Islet precursor cell (in vitro differentiated cells): ENCODE results near the gene DND1.
A peak's percentile ranks its signal among the peaks of the same experiment; 100 is the strongest.
"Not testable (repeated sequence)": the region's sequence is repeated elsewhere in the genome, so short reads cannot be mapped to it uniquely, and the experiment has no call there.

Experiments
- DNase-seq: peaks from one replicate; pipeline ENCODE4 v3.0.0-alpha.2; 2018

DND1 gene

DNA sequence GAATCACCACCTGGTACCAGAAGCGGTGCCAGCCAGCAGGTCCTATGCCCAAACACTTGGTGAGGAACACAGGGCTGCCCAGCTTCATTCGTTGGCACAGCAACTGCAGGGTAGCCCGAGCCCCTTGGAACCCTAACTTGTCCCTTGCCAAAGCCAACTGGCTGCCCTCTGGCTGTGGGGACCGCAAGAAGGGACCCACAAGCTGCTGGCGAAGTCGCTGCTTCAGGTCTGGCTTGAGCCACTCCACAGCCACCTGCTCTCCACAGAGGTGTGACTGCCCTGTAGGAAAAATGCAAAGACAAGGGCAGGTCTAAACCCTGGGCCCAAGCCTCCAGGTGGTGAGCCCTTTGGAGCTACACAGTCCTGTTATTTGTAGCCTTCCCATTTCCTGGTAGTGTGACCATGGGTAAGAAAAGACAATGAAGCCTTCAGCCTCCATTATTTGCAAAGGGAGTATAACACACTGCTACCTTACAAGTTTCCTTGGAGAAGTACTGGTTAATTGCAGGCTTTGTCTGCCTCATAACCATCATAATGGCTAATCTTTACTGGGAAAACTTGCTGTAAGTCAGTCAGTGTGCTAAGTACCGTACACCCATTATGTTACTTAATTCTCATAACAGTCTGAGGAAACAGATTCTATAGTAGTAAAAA lies 1.8 kb downstream of the DND1 start:
- no peak for DNase-seq

DNA sequence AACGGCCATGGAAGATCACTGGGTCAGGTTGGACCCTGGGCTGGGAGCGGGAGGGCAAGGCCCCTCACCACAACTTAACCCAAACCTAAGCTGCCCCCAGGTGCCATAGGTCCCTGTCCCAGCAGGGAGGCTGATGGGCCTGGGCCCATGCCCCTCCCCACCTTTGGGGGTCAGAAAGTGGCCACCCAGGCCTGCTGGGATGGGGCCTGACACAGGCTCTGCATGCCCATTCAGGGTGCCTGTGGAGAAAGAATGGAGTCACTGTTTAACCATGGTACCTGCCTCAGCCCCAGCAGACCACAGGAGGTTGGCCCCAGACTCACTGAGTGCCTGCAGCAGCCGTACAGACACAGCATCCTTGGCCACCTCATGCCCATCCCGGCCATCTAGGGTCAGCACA lies 2.3 kb downstream of the DND1 start:
- not testable (repeated sequence) for DNase-seq

DNA sequence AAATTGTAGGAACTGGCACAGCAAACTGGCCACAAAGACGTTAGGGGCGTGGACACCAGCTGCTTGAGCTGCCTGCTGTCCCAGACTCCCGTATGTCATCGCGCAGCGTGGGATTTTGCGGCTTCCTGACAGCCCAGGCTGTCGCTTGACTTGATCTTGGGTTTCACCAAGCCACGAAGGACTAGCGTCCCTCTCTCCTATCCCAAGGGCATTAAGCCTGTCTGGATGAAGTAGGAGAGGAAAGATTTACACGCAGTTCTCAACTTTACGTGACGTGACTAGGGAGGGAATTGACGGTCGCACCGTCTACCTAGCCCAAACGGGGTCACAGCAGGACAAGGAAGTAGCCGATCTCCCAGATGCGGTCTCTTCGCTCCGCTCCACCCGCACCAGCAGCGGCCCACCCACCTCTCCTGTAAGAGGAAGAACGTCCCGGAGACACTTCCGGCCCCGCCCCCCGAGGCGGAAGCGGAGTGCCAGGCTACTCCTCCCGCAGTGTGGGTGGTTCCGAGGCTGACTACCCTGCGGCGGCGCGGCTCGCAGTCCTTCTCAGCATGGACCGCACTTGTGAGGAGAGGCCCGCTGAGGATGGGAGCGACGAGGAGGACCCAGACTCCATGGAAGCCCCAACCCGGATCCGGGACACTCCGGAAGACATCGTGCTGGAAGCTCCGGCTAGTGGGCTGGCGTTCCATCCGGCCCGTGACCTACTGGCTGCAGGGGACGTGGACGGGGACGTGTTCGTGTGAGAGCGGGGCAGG lies 8.8 kb downstream of the DND1 start, which contains the start of gene WDR55:
TSS of gene WDR55 (plus strand) at position 546 of the 761 bp plus-strand sequence. CDS start at position 555, 9 bp downstream.
- DNase-seq = peak; percentile 99

DNA sequence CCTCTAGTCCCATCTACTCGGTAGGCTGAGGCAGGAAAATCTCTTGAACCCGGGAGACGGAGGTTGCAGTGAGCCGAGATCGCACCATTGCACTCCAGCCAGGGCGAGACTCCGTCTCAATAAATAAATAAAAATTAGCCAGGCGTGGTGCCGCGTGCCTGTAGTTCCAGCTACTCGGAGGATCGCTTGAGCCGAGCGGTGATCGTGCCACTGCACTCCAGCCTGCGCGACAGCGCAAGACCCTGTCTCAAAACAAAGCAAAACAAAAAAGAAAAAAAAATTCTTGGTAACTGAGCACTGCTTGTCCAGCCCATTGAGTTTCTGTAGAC lies 9.4 kb downstream of the DND1 start:
- DNase-seq = no peak

DNA sequence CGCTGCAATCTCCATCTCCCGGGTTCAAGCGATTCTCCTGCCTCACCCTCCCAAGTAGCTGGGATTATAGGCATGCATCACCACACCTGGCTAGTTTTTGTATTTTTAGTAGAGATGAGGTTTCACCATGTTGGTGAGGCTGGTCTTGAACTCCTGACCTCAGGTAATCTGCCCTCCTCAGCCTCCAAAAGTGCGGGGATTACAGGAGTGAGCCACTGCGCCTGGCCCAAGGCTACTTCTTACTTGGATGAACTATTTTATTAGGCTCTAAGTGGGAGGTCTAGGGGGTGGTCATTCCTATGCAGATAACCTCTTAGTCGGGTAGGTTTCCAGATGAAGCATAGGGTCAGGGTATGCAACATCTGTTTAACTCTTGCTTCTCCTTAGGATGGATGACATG lies 13.0 kb downstream of the DND1 start:
- not testable (repeated sequence) for DNase-seq

DNA sequence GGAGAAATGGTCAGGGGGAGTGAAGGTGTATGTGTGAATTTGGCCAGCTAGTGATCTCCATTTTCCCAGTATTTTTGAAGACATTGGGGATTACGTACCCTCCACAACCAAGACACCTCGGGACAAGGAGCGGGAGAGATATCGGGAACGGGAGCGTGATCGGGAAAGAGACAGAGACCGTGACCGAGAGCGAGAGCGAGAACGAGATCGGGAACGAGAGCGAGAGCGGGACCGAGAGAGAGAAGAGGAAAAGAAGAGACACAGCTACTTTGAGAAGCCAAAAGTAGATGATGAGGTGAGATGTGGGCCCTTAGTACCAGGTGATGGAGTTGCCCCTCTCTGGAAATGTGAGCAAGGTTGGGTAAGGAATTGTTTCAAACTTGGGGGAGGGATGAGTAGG lies 14.5 kb downstream of the DND1 start:
- no peak for DNase-seq

DNA sequence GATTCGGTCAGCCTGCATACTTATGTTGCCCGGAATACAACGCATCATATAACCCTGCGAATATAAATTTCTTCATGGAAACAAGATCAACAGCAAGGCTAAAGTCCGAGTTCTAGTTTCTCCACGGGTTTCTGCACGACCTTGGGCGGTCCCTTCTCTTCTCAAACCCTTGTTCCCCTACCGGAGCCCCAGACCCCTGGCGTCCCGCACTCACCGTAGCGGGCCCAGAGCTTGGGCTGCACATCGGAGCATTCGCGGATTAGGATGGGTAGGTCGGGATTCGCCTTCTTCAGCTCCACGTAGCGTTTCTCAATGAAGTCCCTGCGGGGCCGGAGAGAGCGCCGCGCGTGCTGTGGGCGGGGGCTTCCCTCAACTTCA lies 26.3 kb downstream of the DND1 start:
- DNase-seq = no peak

DNA sequence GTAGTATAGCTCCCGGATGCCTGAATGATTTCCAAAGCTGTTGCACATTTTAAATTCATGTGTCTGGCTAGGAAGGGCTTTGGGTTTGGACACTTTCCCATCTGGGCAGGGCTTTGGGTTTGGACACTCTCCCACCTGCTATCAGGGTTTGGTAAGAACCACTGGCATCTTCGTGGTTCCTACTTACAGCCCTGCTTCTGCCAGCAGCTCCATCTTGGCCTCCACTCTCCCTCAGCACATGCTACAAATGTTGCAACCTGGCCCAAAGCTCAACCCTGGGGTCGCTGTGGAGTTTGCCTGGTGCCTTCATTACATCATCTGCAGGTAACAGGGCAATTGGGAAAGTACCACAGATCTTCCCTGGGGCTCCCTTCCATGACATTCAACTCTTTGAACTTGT lies 30.7 kb downstream of the DND1 start:
- peak; percentile 19 for DNase-seq

DNA sequence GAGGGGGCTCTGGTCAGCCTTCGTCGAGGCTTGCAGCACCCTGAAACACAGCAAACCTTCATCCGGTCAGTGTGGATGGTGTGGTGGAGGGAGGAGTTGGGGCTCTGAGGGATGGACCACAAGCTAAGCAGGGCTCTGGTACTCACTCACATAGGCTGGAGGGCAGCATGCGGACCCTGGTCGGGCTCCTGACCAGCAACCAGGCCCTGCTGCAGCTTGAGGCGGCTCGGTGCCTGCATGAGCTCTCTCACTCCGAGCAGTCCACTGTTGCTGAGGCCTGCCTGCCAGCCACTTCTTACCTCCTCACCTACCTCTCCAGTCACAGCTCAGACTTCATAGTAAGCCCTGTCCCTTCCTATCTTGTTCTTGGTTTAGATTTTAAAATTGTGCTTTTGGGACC lies 31.7 kb downstream of the DND1 start:
- peak; percentile 38 for DNase-seq

DNA sequence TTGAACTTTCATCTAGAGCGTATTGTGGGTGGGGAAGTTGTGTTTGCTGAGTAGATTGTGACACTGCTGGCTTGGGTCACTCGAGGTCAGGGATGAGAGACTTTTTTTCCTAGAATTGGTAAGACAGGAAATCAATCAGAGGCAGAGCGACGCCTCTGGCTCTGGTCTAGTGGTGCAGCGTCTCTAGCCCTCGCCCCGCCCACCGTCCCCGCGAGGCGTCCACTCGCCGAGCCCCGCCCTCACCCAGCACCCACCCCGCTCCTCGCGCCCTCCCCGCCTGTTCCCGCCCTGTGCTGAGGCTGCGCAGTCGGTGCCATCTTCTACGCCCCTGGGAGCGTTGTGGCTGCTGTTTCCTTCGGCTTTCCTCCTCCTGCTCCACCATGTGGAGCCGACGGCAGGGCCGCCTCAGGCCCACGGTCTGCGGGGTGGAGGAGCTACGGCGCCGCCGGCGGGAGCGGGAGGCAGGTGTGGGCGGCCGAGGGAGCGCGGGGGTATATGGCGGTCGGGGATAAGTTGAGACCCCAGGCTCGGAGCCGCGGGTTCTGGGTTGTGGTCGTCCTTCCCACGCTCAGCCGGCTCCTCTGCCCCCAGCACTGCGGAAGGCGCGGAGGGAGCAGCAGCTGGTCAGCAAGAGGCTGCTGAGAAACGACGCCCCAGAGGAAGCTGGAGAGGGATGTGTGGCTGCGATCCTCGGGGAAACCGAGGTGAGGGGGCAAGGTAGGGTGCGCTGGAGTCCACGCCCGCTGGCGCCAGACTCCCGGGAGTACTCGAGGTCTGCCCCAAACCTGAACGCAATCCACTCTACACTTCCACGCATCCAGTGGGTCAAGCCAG lies 34.0 kb downstream of the DND1 start, which contains the start of gene TMCO6:
TSS of gene TMCO6 (plus strand) at position 304 of the 834 bp plus-strand sequence. CDS start at position 381, 77 bp downstream.
- peak; percentile 98 for DNase-seq

DNA sequence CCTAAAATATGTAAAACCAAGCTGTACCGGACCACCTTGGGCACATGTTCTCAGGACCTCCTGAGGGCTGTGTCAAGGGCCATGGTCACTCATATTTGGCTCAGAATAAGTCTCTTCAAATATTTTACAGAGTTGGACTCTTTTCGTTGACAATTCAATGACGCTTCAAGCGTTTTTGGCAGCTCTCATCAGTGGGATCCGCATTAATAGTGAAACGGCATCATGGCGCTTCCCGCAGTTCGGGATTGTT lies 34.6 kb downstream of the DND1 start:
- DNase-seq = not testable (repeated sequence)

DNA sequence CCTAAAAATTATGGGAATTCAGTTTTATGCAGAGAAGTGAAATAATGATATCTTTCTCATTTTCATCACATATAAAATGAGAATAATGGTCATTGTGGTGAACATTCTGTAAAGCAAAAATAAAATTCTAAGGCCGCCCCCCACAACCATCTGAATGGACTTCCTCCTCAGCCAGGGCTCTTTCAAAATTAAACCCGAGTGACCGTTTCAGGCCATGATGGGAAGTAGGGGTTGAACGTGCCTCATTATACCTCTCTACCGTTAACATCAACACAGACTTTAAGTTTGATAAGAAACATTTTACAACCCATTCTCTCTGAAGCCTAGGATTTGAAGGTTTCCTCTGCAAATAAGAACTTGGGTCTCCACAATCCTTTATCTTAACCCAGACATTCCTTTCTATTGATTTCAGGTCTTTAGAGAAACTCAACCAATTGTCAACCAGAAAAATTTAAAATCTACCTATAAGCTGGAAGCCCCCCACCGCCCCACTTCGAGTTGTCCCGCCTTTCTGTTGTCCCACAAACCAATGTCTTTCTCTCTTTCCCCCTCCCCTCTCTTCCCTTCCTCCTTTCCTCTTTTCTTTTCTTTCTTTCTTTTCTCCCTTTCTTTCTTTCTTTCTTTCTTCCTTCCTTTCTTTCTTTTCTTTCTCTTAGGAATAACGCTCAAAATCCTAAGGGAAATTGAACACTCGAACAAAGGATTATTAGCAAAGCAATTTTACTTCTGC lies 35.8 kb downstream of the DND1 start:
- no peak for DNase-seq

DNA sequence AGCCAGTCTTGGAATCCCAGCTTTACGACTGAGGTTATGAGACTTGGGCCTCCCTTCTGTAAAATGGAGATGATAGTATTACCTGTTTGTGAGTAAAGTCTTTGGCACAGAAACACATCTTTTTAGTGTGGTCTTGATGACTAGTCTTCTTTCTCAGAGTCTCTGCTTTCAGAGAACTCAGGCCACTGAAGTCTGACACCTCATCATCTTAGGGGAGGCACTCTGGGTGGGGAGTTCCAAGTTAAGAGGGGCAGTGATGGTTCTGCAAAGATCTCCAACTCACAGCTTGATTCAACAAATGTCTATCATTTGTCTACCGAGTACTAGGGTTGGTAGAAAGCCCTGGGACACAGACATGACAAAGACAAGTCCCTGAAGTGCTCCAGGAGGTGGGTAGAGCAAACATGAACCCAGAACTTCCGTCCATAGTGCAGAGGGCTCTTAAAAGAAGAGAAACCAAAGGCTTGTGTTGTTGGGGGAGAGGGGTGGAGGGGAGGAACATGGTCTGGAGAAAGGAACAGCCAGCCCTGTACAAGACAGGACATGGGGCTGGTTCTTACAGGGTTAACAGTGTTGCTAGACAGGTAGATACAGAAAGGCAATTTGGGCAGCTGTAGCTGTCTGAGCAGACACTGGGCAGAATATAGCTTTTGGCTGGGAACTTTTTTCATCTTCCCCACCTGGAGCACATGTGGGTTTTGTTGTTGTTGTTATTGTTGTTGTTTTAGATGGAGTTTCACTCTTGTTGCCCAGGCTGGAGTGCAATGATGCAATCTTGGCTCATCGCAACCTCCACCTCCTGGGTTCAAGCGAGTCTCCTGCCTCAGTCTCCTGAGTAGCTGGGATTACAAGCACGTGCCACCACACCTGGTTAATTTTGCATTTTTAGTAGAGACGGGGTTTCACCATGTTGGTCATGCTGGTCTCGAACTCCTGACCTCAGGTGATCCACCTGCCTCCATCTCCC lies 37.8 kb downstream of the DND1 start:
- DNase-seq = no peak

DNA sequence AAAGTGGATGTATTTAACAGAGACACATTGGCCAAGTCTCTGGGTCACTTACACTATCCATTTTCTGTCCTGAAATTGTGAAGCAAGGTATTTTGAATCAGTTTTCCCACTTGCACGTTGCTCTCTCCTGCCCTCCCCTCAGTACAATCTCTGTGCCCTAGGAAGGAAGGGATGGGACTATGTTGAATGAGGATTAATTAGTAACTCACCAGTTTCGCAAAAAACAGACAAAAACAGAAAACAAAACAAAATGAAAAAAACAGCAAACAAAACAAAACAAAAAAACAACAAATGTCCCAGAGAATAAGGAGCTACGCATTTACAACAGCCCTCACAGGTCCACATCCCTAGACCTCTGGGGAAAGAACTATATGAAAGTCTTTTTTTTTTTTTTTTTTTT lies 39.3 kb downstream of the DND1 start:
- DNase-seq = no peak

DNA sequence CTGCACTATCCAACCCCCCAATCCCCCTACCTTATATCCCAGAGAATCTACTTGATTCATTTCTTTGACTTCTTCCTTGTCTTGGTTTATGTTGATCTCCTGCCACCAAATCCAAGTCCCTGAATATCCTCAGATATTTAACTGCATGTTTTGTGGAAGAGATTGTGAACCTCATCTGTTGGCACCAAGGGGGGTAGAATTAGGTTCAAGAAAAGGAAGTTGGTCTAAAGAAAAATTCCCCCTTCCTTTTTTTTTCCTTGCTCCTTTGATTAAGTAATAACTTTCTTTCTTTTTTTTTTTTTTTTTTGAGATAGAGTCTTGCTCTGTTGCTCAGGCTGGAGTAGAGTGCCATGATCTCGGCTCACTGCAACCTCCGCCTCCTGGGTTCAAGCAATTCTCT lies 39.9 kb downstream of the DND1 start:
- DNase-seq = no peak

DNA sequence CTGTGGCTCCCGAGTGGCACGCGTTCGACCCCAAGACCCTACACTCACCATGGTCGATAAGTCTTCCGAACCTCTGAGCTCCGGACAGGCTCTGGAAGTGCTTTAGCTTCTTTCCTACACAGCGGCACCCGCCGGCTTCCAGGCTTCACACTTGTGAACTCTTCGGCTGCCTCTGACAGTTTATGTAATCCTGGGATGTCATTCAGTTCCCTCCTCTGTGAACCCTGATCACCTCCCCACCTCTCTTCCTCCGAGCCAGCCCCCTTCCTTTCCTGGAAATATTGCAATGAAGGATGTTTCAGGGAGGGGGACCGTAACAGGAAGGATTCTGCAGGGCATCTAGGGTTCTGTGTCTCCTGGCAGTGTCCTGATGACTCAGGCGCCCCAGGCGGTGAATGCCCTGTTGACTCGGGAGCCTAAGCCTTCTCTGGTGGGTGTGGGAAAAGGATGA lies 40.3 kb downstream of the DND1 start, which contains the start of gene CD14:
TSS of gene CD14 (minus strand) at position 155 of the 451 bp plus-strand sequence. CDS start at position 51, 104 bp downstream.
- no peak for DNase-seq

DNA sequence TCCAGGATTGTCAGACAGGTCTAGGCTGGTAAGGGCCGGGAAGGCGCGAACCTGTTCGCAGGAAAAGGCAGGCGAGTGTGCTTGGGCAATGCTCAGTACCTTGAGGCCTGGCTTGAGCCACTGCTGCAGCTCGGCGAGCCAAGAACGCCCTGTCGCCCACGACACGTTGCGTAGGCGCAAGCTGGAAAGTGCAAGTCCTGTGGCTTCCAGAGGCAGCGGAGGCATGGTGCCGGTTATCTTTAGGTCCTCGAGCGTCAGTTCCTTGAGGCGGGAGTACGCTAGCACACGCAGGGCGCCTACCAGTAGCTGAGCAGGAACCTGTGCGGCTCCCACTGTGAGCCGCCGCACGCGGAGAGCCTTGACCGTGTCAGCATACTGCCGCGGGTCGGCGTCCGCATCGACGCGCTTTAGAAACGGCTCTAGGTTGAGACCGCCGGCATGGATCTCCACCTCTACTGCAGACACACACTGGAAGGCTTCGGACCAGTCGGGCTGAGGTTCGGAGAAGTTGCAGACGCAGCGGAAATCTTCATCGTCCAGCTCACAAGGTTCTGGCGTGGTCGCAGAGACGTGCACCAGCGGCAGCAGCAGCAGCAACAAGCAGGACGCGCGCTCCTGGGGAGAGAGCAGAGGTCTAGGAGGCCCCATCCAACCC lies 40.9 kb downstream of the DND1 start:
- DNase-seq = no peak

DNA sequence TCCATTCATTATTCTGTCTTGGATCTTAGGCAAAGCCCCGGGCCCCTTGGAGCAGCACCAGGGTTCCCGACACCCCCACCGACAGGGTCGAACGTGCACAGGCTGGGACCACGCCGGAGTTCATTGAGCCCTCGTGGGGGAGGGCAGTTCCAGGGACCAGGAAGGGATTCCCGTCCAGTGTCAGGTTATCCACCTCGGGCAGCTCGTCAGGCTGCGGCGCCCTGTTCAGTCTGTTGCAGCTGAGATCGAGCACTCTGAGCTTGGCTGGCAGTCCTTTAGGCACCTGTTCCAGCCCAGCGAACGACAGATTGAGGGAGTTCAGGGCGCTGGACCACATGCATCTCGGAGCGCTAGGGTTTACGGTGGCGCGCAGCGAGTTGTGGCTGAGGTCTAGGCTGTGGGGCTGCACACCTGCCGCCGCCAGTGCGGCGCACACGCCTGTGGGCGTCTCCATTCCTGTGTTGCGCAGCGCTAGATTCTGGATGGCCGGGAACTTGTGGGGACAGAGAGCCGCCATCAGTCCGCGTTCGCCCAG lies 41.5 kb downstream of the DND1 start:
- DNase-seq = no peak

DNA sequence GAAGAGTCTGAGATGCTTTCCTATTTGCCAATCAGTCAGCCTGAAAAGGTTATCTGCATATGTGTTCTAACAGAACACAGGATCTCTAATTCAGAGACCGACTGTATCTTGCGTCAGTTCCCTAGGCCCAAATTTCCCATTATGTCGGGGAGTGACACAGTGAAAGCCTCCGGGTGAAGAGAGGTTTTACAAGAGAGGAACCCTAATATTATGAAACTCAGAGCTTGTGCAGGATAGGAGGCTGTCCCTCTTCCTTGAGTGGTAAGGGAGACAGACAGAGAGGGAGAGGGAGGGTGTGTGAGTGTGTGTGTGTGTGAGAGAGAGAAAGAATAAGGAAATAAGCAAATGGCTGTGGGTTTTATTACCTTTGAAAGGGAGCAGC lies 42.3 kb downstream of the DND1 start:
- no peak for DNase-seq

DNA sequence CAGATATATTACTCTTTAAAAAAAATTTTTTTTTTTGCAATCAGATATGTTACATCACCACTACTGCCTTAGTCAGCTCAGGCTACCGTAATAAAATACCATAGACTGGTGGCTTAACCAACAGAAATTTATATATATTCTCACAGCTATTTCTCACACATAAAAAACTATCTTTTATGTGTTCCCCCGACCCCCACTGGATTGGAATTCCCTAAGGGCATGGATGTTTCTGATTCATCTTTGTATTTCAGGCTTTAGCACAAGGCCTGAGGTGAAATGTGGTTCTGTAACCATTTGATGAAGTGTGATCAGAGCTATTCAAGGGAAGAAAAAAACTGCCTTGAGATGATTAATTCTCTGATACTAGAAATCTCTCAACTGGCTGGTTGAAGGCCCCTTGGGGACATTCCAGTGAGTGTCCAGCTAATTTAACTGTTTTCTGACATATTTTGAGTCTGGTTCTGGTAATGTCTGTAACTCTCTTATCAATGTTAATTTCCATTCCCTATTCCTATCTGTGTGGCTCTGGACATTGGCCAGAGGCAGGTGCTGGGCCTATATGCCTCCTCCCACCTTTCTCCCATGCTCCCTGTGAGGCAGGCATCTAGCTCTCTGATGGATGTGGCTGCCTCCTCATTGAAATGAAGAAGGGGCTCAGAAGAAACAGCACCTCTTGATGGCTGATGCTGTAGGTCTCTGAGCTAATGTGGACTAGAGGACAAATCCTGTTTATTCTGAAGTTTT lies 42.9 kb downstream of the DND1 start:
- DNase-seq = no peak
